HepG2 (cell line): ENCODE measurements around the gene SPOCD1. TPM values are rescaled to one million over a fixed set of nuclear protein-coding genes. Genes with fewer than 3 reads are reported as not detected.

Source experiments
- ATAC-seq: fragments of 200-7000 bp; cut with Tn5 transposase; 3 replicates; pipeline ENCODE4 v1.9.1; 2020; ENCODE audit warnings: mild to moderate bottlenecking, moderate library complexity
- BruUV-seq: library from RNA; stranded (reverse); fragments of 400-500 nt; replicated peaks from 2 replicates; lab custom pipeline; 2021; lab: Mats Ljungman, UMichigan
- CTCF ChIA-PET: fragments of 300-600 bp; formaldehyde crosslinking; extraction: SDS; loops from one replicate; lab custom pipeline; 2021; ENCODE audit warnings: low total read pairs, inconsistent platforms, low intra/inter-chr PET ratio; lab: Yijun Ruan, JAX
- POLR2A ChIA-PET: fragments of 350-600 bp; sonication (Branson Sonifier 250); formaldehyde crosslinking; loops from one replicate; lab custom pipeline; 2020; ENCODE audit warnings: antibody characterized with exemption, inconsistent platforms; lab: Yijun Ruan, JAX
- DNase-seq: peaks from one replicate; pipeline ENCODE4 v3.0.0-alpha.2; 2015; ENCODE audit warnings: low spot score
- FAIRE-seq: peaks from 3 replicates; lab custom pipeline; 2011; peaks lifted over from hg19 to GRCh38; lab: Jason Lieb, UNC
- H2AFZ ChIP-seq: one replicate; pipeline ENCODE4 v1.6.1; 2011; ENCODE audit warnings: low read length, inconsistent platforms
- H3K27ac ChIP-seq: fragments of 300-600 bp; 3 replicates; pipeline ENCODE4 v1.8.0; 2011; ENCODE audit warnings: mixed run types, mild to moderate bottlenecking, mixed read lengths, low read length, inconsistent platforms; ENCODE audit not compliant: insufficient read depth; ENCODE audit errors: extremely low read length
- H3K27me3 ChIP-seq, 2 experiments: fragments of 200-600 bp in 1 of 2; 2 replicates in 1 of 2; 3 replicates in 1 of 2; pipeline versions ENCODE4 v1.6.0 to v1.8.0; 2011; ENCODE audit warnings: low read length in 2 of 2, mild to moderate bottlenecking in 2 of 2, moderate library complexity in 2 of 2, inconsistent platforms in 1 of 2; ENCODE audit not compliant: insufficient read depth in 2 of 2, control insufficient read depth in 1 of 2
- H3K36me3 ChIP-seq, 2 experiments: fragments of 200-600 bp in 1 of 2; replicated peaks in 1 of 2; 2 replicates in 1 of 2; 3 replicates in 1 of 2; pipeline versions ENCODE4 v1.5.1 to v1.8.0; 2011; ENCODE audit warnings: low read length in 2 of 2, inconsistent platforms in 1 of 2; ENCODE audit not compliant: insufficient read depth in 2 of 2, control insufficient read depth in 1 of 2
- H3K4me1 ChIP-seq: 2 replicates; pipeline ENCODE4 v1.5.1; 2012; ENCODE audit warnings: low read length, inconsistent platforms; ENCODE audit not compliant: insufficient read depth
- H3K4me2 ChIP-seq: 2 replicates; pipeline ENCODE4 v1.6.0; 2011; ENCODE audit warnings: low read depth, low read length, inconsistent platforms
- H3K4me3 ChIP-seq, 3 experiments: fragments of 200-600 bp in 1 of 3; sonication (generic), shearing (Covaris generic) in 1 of 3; replicated peaks in 1 of 3; 2 replicates each; pipeline ENCODE4 v1.5.1; 2011 to 2016; ENCODE audit warnings: low read length in 3 of 3, inconsistent platforms in 2 of 3, low read depth in 2 of 3, mild to moderate bottlenecking in 2 of 3, control low read depth in 1 of 3, mixed read lengths in 1 of 3; ENCODE audit not compliant: insufficient read depth in 1 of 3
- H3K79me2 ChIP-seq: one replicate; pipeline ENCODE4 v1.6.1; 2011; ENCODE audit warnings: low read length, inconsistent platforms; ENCODE audit not compliant: insufficient read depth
- H3K9ac ChIP-seq: 2 replicates; pipeline ENCODE4 v1.6.0; 2011; ENCODE audit warnings: mild to moderate bottlenecking, low read depth, low read length, inconsistent platforms; ENCODE audit not compliant: insufficient read depth
- H3K9me3 ChIP-seq: 2 replicates; pipeline ENCODE4 v1.5.1; 2012; ENCODE audit warnings: mild to moderate bottlenecking, low read length
- H4K20me1 ChIP-seq: 2 replicates; pipeline ENCODE4 v1.6.0; 2011; ENCODE audit warnings: inconsistent platforms, mild to moderate bottlenecking, low read length, moderate library complexity; ENCODE audit not compliant: insufficient read depth
- ARID3A ChIP-seq: IDR thresholded peaks from 2 replicates; pipeline ENCODE4 v1.6.1; 2012; ENCODE audit warnings: low read depth, low read length, improper control_type of control experiment
- CREB3 ChIP-seq: sonication (generic); formaldehyde crosslinking; IDR thresholded peaks from 2 replicates; pipeline ENCODE4 v1.5.0; 2020; ENCODE audit warnings: missing genetic modification reagents
- ELF4 ChIP-seq: sonication (generic); formaldehyde crosslinking; IDR thresholded peaks from 2 replicates; pipeline ENCODE4 v1.5.0; 2020; ENCODE audit warnings: missing genetic modification reagents, mild to moderate bottlenecking, moderate library complexity, borderline replicate concordance
- FOXM1 ChIP-seq: sonication (generic); formaldehyde crosslinking; IDR thresholded peaks from 2 replicates; pipeline ENCODE4 v1.5.0; 2020; ENCODE audit warnings: missing genetic modification reagents
- HNF4A ChIP-seq: sonication (generic); formaldehyde crosslinking; IDR thresholded peaks from 2 replicates; pipeline ENCODE4 v1.4.0; 2020; ENCODE audit warnings: missing genetic modification reagents
- HOXD1 ChIP-seq: sonication (generic); formaldehyde crosslinking; IDR thresholded peaks from 2 replicates; pipeline ENCODE4 v1.5.0; 2020; ENCODE audit warnings: missing genetic modification reagents
- NFKB2 ChIP-seq: sonication (generic); formaldehyde crosslinking; IDR thresholded peaks from 2 replicates; pipeline ENCODE4 v1.4.0; 2020; ENCODE audit warnings: missing genetic modification reagents, borderline replicate concordance
- ZBTB38 ChIP-seq: sonication (generic); formaldehyde crosslinking; IDR thresholded peaks from 2 replicates; pipeline ENCODE4 v1.5.1; 2020; ENCODE audit warnings: mild to moderate bottlenecking, missing genetic modification reagents
- ZNF335 ChIP-seq: sonication (generic); formaldehyde crosslinking; IDR thresholded peaks from 2 replicates; pipeline ENCODE4 v1.4.0; 2020; ENCODE audit warnings: missing genetic modification reagents
- ZNF383 ChIP-seq: sonication (generic); formaldehyde crosslinking; IDR thresholded peaks from 2 replicates; pipeline ENCODE4 v1.4.0; 2020; ENCODE audit warnings: missing genetic modification reagents, mild to moderate bottlenecking, borderline replicate concordance
- ZNF772 ChIP-seq: sonication (generic); formaldehyde crosslinking; IDR thresholded peaks from 2 replicates; pipeline ENCODE4 v1.5.0; 2020; ENCODE audit warnings: mild to moderate bottlenecking, missing genetic modification reagents
- ZNF839 ChIP-seq: sonication (generic); formaldehyde crosslinking; IDR thresholded peaks from 2 replicates; pipeline ENCODE4 v1.4.0; 2020; ENCODE audit warnings: missing genetic modification reagents, mild to moderate bottlenecking, borderline replicate concordance
- WGBS: methylation state at CpG from one replicate; pipeline ENCODE4 v1.1.6; 2017; ENCODE audit warnings: low lambda C conversion rate; 5-methylcytosine and 5-hydroxymethylcytosine counted together
- in situ Hi-C: cut with HindIII; loops from 2 replicates; pipeline ENCODE4 v1.10.0; 2017; ENCODE audit warnings: low pct_unique_long_range_greater_than_20kb; ENCODE audit not compliant: extremely low pct_ligation_motif_present
- intact Hi-C: fragments of 100-400 bp; cut with micrococcal nuclease; formaldehyde crosslinking; loops from one replicate; pipeline ENCODE4 v1.10.0; 2022; ENCODE audit not compliant: unreplicated experiment
- polyA plus RNA-seq, 8 experiments: library from polyadenylated mRNA; depleted of rRNA in 3 of 8; stranded (reverse) in 7 of 8; unstranded in 1 of 8; fragments of >200 nt; fragmentation: Illumina TruSeq in 4 of 8; extraction: Trizol in 4 of 8; gene quantifications; 2 replicates each; pipeline versions ENCODE4 v1.2.1 to v1.2.3, GENCODE V29; 2011 to 2016; ENCODE audit warnings: low read depth in 4 of 8, missing spikeins in 1 of 8, mixed read lengths in 1 of 8; ENCODE audit not compliant: insufficient read depth in 1 of 8
- total RNA-seq, 5 experiments: library from RNA; depleted of rRNA; stranded (reverse); fragments of >200 nt; fragmentation: Illumina TruSeq; extraction: Trizol; gene quantifications; 2 replicates each; pipeline ENCODE4 v1.2.3, GENCODE V29; 2016; ENCODE audit warnings: low read depth in 1 of 5
- TF ChIP-seq, protein P1 (sequence below): sonication (generic); formaldehyde crosslinking; conservative IDR thresholded peaks from 2 replicates; pipeline ENCODE4 v1.4.0; 2020; ENCODE audit warnings: missing genetic modification reagents

The SPOCD1 gene
- total and polyA plus RNA-seq, 2 of the 13 experiments (the other 11 are each of a cell fraction or from before 2014, with no cell fraction given): 0.24 to 0.29 TPM

DNA sequence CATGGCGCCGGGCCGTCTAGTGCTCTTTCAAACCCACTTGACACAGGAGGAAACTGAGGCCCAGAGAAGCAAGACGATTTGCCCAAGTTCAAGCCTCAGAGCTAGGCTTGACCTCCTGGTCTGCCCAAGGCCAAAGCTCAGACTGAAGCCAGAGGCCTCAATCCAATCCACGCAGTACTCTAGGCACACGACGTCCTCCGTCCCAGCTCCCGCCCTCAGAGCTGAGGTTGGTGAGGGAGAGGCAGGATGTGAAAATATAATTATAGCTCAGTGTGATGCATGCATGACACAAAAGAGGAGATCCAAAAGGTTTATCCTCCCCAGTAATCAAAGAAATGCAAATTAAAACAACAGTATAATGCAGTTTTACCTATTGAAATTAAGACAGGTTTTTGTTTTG lies 36.1 kb downstream of the SPOCD1 start:
- no peak for TF ChIP-seq FOXM1 (CRISPR knock-in tag)
- TF ChIP-seq ARID3A: no peak
- no peak for TF ChIP-seq NFKB2 (CRISPR knock-in tag)
- TF ChIP-seq ZNF335: no peak
- no peak for TF ChIP-seq HOXD1
- no peak for TF ChIP-seq HNF4A (CRISPR knock-in tag)
- TF ChIP-seq CREB3 (CRISPR knock-in tag): no peak
- TF ChIP-seq, protein P1, sequence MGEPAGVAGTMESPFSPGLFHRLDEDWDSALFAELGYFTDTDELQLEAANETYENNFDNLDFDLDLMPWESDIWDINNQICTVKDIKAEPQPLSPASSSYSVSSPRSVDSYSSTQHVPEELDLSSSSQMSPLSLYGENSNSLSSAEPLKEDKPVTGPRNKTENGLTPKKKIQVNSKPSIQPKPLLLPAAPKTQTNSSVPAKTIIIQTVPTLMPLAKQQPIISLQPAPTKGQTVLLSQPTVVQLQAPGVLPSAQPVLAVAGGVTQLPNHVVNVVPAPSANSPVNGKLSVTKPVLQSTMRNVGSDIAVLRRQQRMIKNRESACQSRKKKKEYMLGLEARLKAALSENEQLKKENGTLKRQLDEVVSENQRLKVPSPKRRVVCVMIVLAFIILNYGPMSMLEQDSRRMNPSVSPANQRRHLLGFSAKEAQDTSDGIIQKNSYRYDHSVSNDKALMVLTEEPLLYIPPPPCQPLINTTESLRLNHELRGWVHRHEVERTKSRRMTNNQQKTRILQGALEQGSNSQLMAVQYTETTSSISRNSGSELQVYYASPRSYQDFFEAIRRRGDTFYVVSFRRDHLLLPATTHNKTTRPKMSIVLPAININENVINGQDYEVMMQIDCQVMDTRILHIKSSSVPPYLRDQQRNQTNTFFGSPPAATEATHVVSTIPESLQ (CRISPR knock-in tag): no peak
- TF ChIP-seq ZNF772 (CRISPR knock-in tag): no peak
- no peak for TF ChIP-seq ZNF383 (CRISPR knock-in tag)
- no peak for TF ChIP-seq ZNF839 (CRISPR knock-in tag)
- TF ChIP-seq ZBTB38 (CRISPR knock-in tag): no peak
- no peak for TF ChIP-seq ELF4 (CRISPR knock-in tag)
- Histone ChIP-seq H3K9ac (no peak overlapping the region), H3K27ac (no peak overlapping the region), H3K4me1 (no peaks in the 10 kb centered on the region), H3K4me2 (no peak overlapping the region), H3K9me3 (no peaks in the 10 kb centered on the region), H3K36me3 (no peaks in the 10 kb centered on the region), H3K79me2 (no peaks in the 10 kb centered on the region), H3K4me3 (no peak overlapping the region), H2AFZ (no peak overlapping the region), H3K27me3 (peaks cover 9 to 33% of the 10 kb centered on the region in 2 experiments), H4K20me1 (no peaks in the 10 kb centered on the region)
- CTCF ChIA-PET: no interaction called here
- in situ Hi-C loops: no loop called here
- POLR2A ChIA-PET: no interaction called here
- DNase-seq (no peak), FAIRE-seq (no peak), ATAC-seq (no peak)
- 24% methylated on average over 4 of the region's 9 CpGs for WGBS
- BruUV-seq: no TSS peak
- intact Hi-C loops: no loop called here
